ENCODE data around the gene CEBPG. TPM values are rescaled to one million over a fixed set of nuclear protein-coding genes. Genes with fewer than 3 reads are reported as not detected.

CEBPG gene
- total RNA-seq, 1 experiment from 2014 or later: 41.5 TPM

GRCh38 chr19:33386361-33386858, 12.9 kb downstream of the CEBPG start:
- H3K27ac ChIP-seq (ENCODE audit: low read length): no peak overlapping the region
- DNase-seq (ENCODE audit: low read depth, low spot score) (no peak), ATAC-seq (no peak)
- no TSS peak for BruUV-seq (replicated peaks)
- POLR2A ChIA-PET: no interaction called here
- peaks cover 3% of the 10 kb centered on the region; the same call in 1 of the 2 replicates for H3K4me1 ChIP-seq (ENCODE audit: control insufficient read depth, insufficient read depth, low read length)
- intact Hi-C loops (cut with micrococcal nuclease; ENCODE audit: unreplicated experiment): no loop called here
- H3K4me3 ChIP-seq (ENCODE audit: low read depth in 2 of 2, low read length in 2 of 2): no peak overlapping the region
- H3K9me3 ChIP-seq (ENCODE audit: control insufficient read depth, insufficient read depth, low read depth, low read length): no peaks in the 10 kb centered on the region
- H3K36me3 ChIP-seq (ENCODE audit: control insufficient read depth, insufficient read depth, low read length): no peaks in the 10 kb centered on the region
- in situ Hi-C loops (cut with HindIII; ENCODE audit: low pct_unique_long_range_greater_than_20kb, low sequenced_read_pairs): no loop called here
- CTCF ChIA-PET: no interaction called here
- H3K27me3 ChIP-seq (ENCODE audit: control insufficient read depth, insufficient read depth, low read length): no peaks in the 10 kb centered on the region
- TF ChIP-seq, protein P1, sequence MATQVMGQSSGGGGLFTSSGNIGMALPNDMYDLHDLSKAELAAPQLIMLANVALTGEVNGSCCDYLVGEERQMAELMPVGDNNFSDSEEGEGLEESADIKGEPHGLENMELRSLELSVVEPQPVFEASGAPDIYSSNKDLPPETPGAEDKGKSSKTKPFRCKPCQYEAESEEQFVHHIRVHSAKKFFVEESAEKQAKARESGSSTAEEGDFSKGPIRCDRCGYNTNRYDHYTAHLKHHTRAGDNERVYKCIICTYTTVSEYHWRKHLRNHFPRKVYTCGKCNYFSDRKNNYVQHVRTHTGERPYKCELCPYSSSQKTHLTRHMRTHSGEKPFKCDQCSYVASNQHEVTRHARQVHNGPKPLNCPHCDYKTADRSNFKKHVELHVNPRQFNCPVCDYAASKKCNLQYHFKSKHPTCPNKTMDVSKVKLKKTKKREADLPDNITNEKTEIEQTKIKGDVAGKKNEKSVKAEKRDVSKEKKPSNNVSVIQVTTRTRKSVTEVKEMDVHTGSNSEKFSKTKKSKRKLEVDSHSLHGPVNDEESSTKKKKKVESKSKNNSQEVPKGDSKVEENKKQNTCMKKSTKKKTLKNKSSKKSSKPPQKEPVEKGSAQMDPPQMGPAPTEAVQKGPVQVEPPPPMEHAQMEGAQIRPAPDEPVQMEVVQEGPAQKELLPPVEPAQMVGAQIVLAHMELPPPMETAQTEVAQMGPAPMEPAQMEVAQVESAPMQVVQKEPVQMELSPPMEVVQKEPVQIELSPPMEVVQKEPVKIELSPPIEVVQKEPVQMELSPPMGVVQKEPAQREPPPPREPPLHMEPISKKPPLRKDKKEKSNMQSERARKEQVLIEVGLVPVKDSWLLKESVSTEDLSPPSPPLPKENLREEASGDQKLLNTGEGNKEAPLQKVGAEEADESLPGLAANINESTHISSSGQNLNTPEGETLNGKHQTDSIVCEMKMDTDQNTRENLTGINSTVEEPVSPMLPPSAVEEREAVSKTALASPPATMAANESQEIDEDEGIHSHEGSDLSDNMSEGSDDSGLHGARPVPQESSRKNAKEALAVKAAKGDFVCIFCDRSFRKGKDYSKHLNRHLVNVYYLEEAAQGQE (IDR thresholded peaks at IDR 0.05; ENCODE audit: insufficient read depth in 1 of 2, low read depth in 2 of 2, low read length in 1 of 2): no peak
- no peak for TF ChIP-seq CTCF (IDR thresholded peaks at IDR 0.05)
- TF ChIP-seq TCF7L2 (IDR thresholded peaks at IDR 0.05; ENCODE audit: low read depth, low read length): no peak
- TF ChIP-seq POLR2AphosphoS5 (IDR thresholded peaks at IDR 0.05; ENCODE audit: low read depth, low read length): no peak
- TF ChIP-seq SIN3A (IDR thresholded peaks at IDR 0.05; ENCODE audit: borderline replicate concordance, insufficient read depth, low read depth, low read length): no peak

- in situ Hi-C loops (cut with HindIII; ENCODE audit: low pct_unique_long_range_greater_than_20kb, low sequenced_read_pairs): no loop called here
- H3K4me3 ChIP-seq (ENCODE audit: low read depth in 2 of 2, low read length in 2 of 2): no peak overlapping the region
- ChIA-PET CTCF (no interaction called here), POLR2A (no interaction called here)
- no peaks in the 10 kb centered on the region for H3K36me3 ChIP-seq (ENCODE audit: control insufficient read depth, insufficient read depth, low read length)
- no peak for DNase-seq (ENCODE audit: low read depth, low spot score)
- H3K27me3 ChIP-seq (ENCODE audit: control insufficient read depth, insufficient read depth, low read length): no peaks in the 10 kb centered on the region
- no peak for ATAC-seq
- H3K9me3 ChIP-seq (ENCODE audit: control insufficient read depth, insufficient read depth, low read depth, low read length): no peaks in the 10 kb centered on the region
- intact Hi-C loops (cut with micrococcal nuclease; ENCODE audit: unreplicated experiment): no loop called here
- H3K4me1 ChIP-seq (ENCODE audit: control insufficient read depth, insufficient read depth, low read length): peaks cover 14% of the 10 kb centered on the region
- no peak overlapping the region for H3K27ac ChIP-seq (ENCODE audit: low read length)
- no TSS peak for BruUV-seq (replicated peaks)
- TF ChIP-seq POLR2AphosphoS5 (IDR thresholded peaks at IDR 0.05; ENCODE audit: low read depth, low read length) (no peak; the same call in 1 of the 2 replicates), CTCF (IDR thresholded peaks at IDR 0.05) (no peak), SIN3A (IDR thresholded peaks at IDR 0.05; ENCODE audit: borderline replicate concordance, insufficient read depth, low read depth, low read length) (no peak), TCF7L2 (IDR thresholded peaks at IDR 0.05; ENCODE audit: low read depth, low read length) (no peak)
- TF ChIP-seq, protein P1 (IDR thresholded peaks at IDR 0.05; ENCODE audit: insufficient read depth in 1 of 2, low read depth in 2 of 2, low read length in 1 of 2): no peak
Observed at GRCh38 chr19:33387351-33388230, 14.1 kb downstream of the CEBPG start.

Data from Panc1 (cell line).